WI38 (cell line): Measurements from ENCODE around the gene ZSWIM2.
"Not testable (repeated sequence)": the region's sequence is repeated elsewhere in the genome, so short reads cannot be mapped to it uniquely, and the experiment has no call there.

ENCODE experiments used
- H3K4me3 ChIP-seq: 2 replicates; pipeline ENCODE4 v1.5.1; 2011; ENCODE audit warnings: low read depth, mild to moderate bottlenecking, control low read depth, low read length
- TF ChIP-seq, protein P1 (sequence below): IDR thresholded peaks from 2 replicates; pipeline ENCODE4 v1.5.1; 2012; ENCODE audit warnings: low read depth, mild to moderate bottlenecking, control low read depth, low read length

Gene ZSWIM2, protein sequence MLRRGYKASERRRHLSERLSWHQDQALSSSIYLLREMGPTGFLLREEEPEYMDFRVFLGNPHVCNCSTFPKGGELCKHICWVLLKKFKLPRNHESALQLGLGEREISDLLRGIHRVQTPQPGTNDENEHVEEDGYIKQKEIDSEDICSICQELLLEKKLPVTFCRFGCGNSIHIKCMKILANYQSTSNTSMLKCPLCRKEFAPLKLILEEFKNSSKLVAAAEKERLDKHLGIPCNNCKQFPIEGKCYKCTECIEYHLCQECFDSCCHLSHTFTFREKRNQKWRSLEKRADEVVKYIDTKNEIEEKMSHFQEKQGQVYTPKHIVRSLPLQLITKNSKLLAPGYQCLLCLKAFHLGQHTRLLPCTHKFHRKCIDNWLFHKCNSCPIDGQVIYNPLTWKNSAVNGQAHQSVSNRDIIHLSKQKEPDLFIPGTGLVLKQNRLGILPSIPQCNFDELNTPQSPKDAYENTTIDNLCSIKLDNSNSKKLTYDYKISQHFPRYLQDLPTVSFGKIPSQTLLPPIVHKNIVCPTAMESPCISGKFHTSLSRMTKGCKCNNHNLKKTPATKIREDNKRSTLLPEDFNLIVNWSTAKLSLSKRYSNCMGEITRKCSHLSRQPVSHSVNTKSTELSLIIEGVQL

DNA sequence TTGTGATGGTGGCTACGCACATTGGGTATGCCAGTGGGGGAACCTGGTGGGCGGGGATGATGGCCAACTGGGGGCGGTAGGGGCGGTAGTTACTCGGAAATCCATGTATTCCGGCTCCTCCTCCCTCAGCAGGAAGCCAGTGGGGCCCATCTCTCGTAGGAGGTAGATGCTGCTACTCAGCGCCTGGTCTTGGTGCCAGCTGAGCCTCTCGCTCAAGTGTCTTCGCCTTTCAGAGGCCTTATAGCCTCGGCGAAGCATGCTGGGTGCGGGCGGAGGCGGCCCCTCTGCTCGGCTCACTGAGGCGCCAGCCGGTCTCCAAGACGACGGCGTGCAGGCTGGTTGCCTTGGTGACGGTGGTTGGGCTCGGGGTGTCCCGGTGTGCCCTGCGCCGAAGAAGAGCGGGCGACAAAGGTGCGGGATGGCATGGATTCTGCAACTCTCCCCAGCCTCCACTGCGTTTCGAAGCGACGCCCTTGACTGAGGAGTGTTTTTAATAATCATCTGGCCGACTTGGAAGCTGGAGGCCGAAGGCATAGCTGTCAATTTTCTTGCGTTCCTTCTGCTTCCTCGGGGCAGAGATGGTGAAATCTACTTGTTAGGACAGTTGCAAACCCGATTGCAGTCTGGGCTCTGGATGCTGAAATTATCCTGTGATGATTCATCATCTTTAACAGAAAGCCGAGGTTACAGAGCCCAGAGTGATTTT, at the start of gene ZSWIM2:
ZSWIM2 (minus strand) TSS at position 298 of the 706 bp plus-strand sequence; CDS start at position 258, 40 bp downstream.
- H3K4me3 ChIP-seq: peak within 1 kb of the TSS; percentile 63
- TF ChIP-seq, protein P1, sequence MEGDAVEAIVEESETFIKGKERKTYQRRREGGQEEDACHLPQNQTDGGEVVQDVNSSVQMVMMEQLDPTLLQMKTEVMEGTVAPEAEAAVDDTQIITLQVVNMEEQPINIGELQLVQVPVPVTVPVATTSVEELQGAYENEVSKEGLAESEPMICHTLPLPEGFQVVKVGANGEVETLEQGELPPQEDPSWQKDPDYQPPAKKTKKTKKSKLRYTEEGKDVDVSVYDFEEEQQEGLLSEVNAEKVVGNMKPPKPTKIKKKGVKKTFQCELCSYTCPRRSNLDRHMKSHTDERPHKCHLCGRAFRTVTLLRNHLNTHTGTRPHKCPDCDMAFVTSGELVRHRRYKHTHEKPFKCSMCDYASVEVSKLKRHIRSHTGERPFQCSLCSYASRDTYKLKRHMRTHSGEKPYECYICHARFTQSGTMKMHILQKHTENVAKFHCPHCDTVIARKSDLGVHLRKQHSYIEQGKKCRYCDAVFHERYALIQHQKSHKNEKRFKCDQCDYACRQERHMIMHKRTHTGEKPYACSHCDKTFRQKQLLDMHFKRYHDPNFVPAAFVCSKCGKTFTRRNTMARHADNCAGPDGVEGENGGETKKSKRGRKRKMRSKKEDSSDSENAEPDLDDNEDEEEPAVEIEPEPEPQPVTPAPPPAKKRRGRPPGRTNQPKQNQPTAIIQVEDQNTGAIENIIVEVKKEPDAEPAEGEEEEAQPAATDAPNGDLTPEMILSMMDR: no peak

DNA sequence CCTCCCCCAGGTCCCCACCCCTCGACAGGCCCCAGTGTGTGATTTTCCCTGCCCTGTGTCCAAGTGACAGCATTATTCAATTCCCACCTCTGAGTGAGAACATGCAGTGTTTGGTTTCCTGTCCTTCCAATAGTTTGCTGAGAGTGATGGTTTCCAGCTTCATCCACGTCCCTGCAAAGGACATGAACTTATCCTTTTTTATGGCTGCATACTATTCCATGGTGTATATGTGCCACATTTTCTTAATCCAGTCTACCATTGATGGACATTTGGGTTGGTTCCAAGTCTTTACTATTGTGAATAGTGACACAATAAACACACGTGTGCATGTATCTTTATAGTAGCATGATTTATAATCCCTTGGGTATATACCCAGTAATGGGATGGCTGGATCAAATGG, 47.2 kb upstream of the ZSWIM2 start:
- H3K4me3 ChIP-seq: not testable (repeated sequence)

DNA sequence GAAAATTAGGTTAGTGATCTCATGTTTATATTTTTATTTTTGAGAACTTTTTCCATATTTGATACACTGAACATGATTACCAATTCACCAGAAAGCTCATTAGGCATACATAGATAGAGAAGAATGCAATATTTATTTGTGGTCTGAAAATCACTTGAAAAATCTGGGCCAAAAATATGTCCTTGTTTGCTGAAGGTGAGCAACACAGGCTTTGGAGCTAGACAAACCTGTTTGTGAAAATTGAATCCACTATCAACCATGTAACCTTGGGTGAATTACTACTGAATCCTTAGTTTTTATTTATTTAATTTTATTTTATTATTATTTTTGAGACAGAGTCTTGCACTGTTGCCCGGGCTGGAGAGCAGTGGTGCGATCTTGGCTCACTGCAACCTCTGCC, 46.5 kb upstream of the ZSWIM2 start:
- TF ChIP-seq, protein P1: no peak
- no peak overlapping the region for H3K4me3 ChIP-seq

DNA sequence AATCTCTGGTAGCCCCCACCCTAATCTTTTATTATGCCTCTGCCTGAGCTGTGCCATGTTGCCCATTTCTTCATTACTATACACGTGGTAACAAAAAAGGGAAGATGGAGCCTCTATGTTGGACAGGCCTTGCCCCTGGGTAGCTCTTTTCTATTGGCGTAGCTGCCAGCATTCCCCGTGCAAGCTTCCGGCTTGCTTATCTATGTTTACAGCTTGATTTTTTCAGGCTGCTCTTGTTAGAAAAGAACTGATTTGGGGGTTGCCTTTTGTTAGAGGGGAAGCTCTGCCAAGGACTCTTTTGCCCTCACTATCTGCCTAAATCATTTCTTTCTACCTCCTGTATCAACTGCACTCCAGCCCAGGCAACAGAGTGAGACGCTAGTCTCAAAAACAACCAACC, 45.5 kb upstream of the ZSWIM2 start:
- no peak overlapping the region for H3K4me3 ChIP-seq

DNA sequence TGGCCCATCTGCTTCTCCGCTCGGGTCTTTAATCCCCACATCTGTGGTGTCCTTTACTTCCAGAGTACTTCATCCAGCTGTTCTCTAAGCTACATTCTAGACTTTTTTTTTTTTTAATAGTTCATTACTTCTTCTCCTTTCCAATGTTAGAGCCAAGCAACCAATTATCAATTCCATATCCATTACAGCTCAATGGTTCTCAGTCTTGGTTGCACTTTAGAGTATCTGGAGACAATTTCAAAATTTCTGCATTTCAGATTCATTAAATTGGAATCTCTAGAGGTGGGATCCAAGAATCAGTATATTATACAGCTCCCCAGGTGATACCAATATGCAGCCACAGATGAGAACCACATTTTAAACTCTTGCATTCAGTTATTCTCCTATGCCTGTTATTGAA, 43.9 kb upstream of the ZSWIM2 start:
- no peak overlapping the region for H3K4me3 ChIP-seq
- TF ChIP-seq, protein P1: no peak

More for the DNA sequence above, 45.5 kb upstream of the ZSWIM2 start:
- TF ChIP-seq, protein P1: no peak

DNA sequence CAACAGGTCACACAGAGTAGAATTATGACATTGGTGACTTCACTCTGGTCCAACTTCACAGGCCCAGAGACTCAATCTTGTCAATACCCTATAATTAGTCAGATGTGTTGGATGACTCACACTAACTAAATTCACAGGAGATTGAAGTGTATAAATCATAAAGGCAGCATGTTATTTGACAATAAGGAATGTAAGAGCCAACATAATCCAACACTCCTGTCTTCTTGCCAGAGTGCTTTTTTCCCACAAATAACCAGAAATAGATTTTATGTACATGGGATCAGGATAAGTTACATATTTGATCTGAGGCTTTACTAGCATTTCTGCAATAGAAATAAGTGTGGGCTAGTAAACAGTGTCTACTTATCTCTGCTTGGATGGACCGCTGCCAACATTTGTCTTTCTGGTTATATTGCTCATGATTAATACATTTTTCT, 42.2 kb upstream of the ZSWIM2 start:
- H3K4me3 ChIP-seq: no peak overlapping the region
- TF ChIP-seq, protein P1: no peak

DNA sequence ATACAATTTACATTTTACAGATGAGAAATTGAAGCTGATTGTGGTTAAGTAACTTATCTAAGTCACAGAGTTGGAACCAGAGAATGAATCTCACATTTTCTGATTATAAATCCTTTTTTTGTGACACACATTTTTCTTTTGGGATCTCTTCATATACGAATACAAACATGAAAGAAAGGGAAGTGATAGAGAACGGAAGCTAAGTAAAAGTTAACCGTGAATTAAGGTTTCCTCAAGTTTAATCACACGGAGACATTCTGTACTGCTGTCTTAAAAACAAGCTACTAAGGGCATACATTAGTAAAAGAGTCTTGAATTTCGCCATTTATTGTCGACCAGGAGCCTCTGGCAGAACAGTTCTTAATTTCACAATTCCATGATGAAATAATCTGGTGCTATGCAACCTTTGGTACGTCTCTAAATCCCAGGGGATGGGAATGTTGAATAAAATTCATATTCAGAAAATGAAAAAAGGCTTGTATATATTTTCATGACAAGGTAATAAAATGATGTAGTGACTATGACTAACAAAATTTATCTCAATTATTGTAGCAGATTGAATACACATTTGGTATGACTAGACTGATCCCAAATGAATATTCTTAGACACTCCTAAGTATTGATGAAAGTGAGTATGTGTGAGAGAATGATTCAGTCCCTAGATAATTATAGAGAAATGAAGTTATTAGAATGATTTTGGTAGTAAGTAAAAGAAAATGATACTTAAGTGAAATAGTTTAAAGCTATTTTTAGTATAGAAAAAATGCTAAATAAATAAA, 40.3 kb upstream of the ZSWIM2 start:
- H3K4me3 ChIP-seq: no peak overlapping the region
- TF ChIP-seq, protein P1: no peak
